ENCODE results near the gene CACNA2D1. TPM values are rescaled to one million over a fixed set of nuclear protein-coding genes. Genes with fewer than 3 reads are reported as not detected.

The CACNA2D1 gene
- total RNA-seq, 1 experiment from 2014 or later: 36.2 TPM

DNA sequence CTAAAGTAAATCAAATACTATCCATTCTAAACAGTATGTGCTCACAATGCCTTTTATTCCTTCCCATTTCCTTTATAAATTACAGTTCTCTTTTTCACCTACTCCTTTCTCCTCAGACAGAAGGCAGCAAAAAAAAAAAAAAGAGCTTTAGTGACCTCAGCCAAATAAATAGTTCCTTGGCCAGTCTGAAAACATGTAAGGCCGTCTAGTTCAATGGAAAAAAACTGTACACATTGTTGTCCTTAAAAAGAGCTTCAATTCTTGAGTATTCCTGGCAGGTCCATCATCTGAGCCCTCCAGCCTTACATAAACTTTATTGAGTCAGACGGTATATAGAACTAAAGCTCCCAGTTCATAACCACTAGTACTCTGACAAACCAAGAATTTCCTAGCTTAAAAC lies 185.4 kb downstream of the CACNA2D1 start:
- Histone ChIP-seq H2BK120ac (ENCODE audit: low read depth, low read length, poor library complexity, severe bottlenecking) (no peak overlapping the region), H3K79me2 (ENCODE audit: insufficient read depth, low read length) (no peaks in the 10 kb centered on the region), H3K79me1 (ENCODE audit: insufficient read depth, low read depth, low read length, poor library complexity, severe bottlenecking) (no peaks in the 10 kb centered on the region), H3K9ac (ENCODE audit: extremely low read depth, insufficient read length, low read length) (no peak overlapping the region), H3K27ac (ENCODE audit: insufficient read length, low read depth, low read length) (no peak overlapping the region), H4K20me1 (ENCODE audit: control insufficient read depth, insufficient read depth, insufficient read length) (no peaks in the 10 kb centered on the region), H3K27me3 (ENCODE audit: insufficient read depth, low read length) (no peaks in the 10 kb centered on the region), H3K23ac (ENCODE audit: insufficient read length, low read depth, low read length) (no peak overlapping the region), H3K4me2 (ENCODE audit: insufficient read depth, insufficient read length, low read length) (no peak overlapping the region), H3T11ph (ENCODE audit: low read length) (no peak overlapping the region), H3K4me1 (ENCODE audit: insufficient read depth, low read length) (no peaks in the 10 kb centered on the region), H2AK5ac (ENCODE audit: insufficient read length, low read length) (no peak overlapping the region), H4K5ac (ENCODE audit: insufficient read length, low read depth, low read length) (no peak overlapping the region), H3K9me3 (ENCODE audit: control insufficient read depth, low read depth, low read length) (no peaks in the 10 kb centered on the region), H2BK5ac (ENCODE audit: insufficient read length, low read length) (no peak overlapping the region), H2AFZ (ENCODE audit: low read length) (no peak overlapping the region), H2BK20ac (ENCODE audit: low read depth, low read length, poor library complexity, severe bottlenecking) (no peak overlapping the region), H4K91ac (ENCODE audit: insufficient read length, low read depth, low read length) (no peak overlapping the region), H4K8ac (replicated peaks; ENCODE audit: insufficient read length, low read depth, low read length) (no peak overlapping the region), H3K56ac (ENCODE audit: insufficient read length, low read depth, low read length) (no peak overlapping the region), H3K23me2 (ENCODE audit: insufficient read length, low read depth, low read length, poor library complexity, severe bottlenecking) (no peaks in the 10 kb centered on the region), H2BK15ac (ENCODE audit: low read depth, low read length) (no peak overlapping the region), H3K18ac (ENCODE audit: insufficient read length, low read depth, low read length) (no peak overlapping the region), H2BK12ac (ENCODE audit: insufficient read length, low read depth, low read length) (no peak overlapping the region), H3K14ac (ENCODE audit: insufficient read depth, low read length) (no peak overlapping the region), H3K4ac (ENCODE audit: low read depth, low read length) (no peak overlapping the region)
- Mint-ChIP-seq H3K36me3 (ENCODE audit: insufficient read depth in 1 of 3, low read depth in 3 of 3) (no peaks in the 10 kb centered on the region; a peak in 3 of 7 replicates), H3K27me3 (ENCODE audit: low read depth) (no peaks in the 10 kb centered on the region), H3K4me1 (peaks cover 3 to 4% of the 10 kb centered on the region in 2 experiments; a peak in 1 of 4 replicates), H3K4me3 (no peak overlapping the region), H3K9me3 (no peaks in the 10 kb centered on the region), H3K27ac (no peak overlapping the region)
- WGBS (ENCODE audit: extremely low coverage, insufficient read length, low lambda C conversion rate): no CpG with 5 or more reads among the region's 2 CpGs
- TF ChIP-seq, protein P1, sequence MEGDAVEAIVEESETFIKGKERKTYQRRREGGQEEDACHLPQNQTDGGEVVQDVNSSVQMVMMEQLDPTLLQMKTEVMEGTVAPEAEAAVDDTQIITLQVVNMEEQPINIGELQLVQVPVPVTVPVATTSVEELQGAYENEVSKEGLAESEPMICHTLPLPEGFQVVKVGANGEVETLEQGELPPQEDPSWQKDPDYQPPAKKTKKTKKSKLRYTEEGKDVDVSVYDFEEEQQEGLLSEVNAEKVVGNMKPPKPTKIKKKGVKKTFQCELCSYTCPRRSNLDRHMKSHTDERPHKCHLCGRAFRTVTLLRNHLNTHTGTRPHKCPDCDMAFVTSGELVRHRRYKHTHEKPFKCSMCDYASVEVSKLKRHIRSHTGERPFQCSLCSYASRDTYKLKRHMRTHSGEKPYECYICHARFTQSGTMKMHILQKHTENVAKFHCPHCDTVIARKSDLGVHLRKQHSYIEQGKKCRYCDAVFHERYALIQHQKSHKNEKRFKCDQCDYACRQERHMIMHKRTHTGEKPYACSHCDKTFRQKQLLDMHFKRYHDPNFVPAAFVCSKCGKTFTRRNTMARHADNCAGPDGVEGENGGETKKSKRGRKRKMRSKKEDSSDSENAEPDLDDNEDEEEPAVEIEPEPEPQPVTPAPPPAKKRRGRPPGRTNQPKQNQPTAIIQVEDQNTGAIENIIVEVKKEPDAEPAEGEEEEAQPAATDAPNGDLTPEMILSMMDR (conservative IDR thresholded peaks at IDR 0.05): no peak
- no peak for DNase-seq
